GM18909 (cell line): ENCODE measurements around the gene SLC35A5.
"Not testable (repeated sequence)": the region's sequence is repeated elsewhere in the genome, so short reads cannot be mapped to it uniquely, and the experiment has no call there.

Experiments
- ATAC-seq: cut with Tn5 transposase; IDR thresholded peaks from one replicate; pipeline ENCODE4 v1.9.1; 2021; ENCODE audit warnings: mild to moderate bottlenecking; ENCODE audit not compliant: unreplicated experiment, poor library complexity

SLC35A5 gene

GRCh38 chr3:112561734-112562529 is at the start of gene SLC35A5, which contains the start of gene ATG3:
Gene SLC35A5 (plus strand): TSS chr3:112562045. CDS start chr3:112563404, 1,359 bp downstream.
Gene ATG3 (minus strand): TSS chr3:112561962. CDS start chr3:112561528, 434 bp downstream.
- ATAC-seq = peak; percentile 84

- ATAC-seq = no peak
These were observed 49.5 kb upstream of the SLC35A5 start for GRCh38 chr3:112512320-112512719.

- peak; percentile 100 for ATAC-seq
These were observed 47.2 kb upstream of the SLC35A5 start for GRCh38 chr3:112514527-112515128.

- ATAC-seq = peak; percentile 6
These were observed 42.9 kb upstream of the SLC35A5 start for GRCh38 chr3:112518970-112519369.

- ATAC-seq = peak; percentile 63
These were observed 42.3 kb upstream of the SLC35A5 start for GRCh38 chr3:112519424-112520001.

- not testable (repeated sequence) for ATAC-seq
These were observed 37.7 kb upstream of the SLC35A5 start for GRCh38 chr3:112524127-112524526.

GRCh38 chr3:112530573-112530972 is 31.3 kb upstream of the SLC35A5 start:
- ATAC-seq = no peak

- no peak for ATAC-seq
These were observed 30.5 kb upstream of the SLC35A5 start for GRCh38 chr3:112531358-112531781.

- peak; percentile 97 for ATAC-seq
These were observed 21.8 kb upstream of the SLC35A5 start for GRCh38 chr3:112539825-112540650.

GRCh38 chr3:112546216-112546759 is 15.6 kb upstream of the SLC35A5 start:
- ATAC-seq = no peak

- ATAC-seq = no peak
These were observed 11.0 kb upstream of the SLC35A5 start for GRCh38 chr3:112550859-112551258.

GRCh38 chr3:112555535-112556170 is 6.2 kb upstream of the SLC35A5 start:
- ATAC-seq = no peak

GRCh38 chr3:112557976-112558375 is 3.9 kb upstream of the SLC35A5 start:
- ATAC-seq = no peak

- no peak for ATAC-seq
These were observed 1.5 kb upstream of the SLC35A5 start for GRCh38 chr3:112560307-112560706.

- peak; percentile 31 for ATAC-seq
These were observed 943 bp upstream of the SLC35A5 start for GRCh38 chr3:112560721-112561483.

GRCh38 chr3:112561484-112561733 is 436 bp upstream of the SLC35A5 start:
- peak; percentile 54 for ATAC-seq

GRCh38 chr3:112564247-112564939 is 2.5 kb downstream of the SLC35A5 start:
- ATAC-seq = not testable (repeated sequence)

GRCh38 chr3:112564940-112565305 is 3.1 kb downstream of the SLC35A5 start:
- no peak for ATAC-seq

GRCh38 chr3:112568642-112569041 is 6.8 kb downstream of the SLC35A5 start:
- no peak for ATAC-seq
